ENCODE data around the gene AFF3. TPM values are rescaled to one million over a fixed set of nuclear protein-coding genes. Genes with fewer than 3 reads are reported as not detected.

The AFF3 gene
- total and polyA plus RNA-seq, 10 of the 15 experiments (the other 5 are each of a cell fraction or from before 2014, with no cell fraction given) = 0.26 to 5.5 (median 3.0) TPM

GRCh38 chr2:99880964-99881294 is 261.5 kb downstream of the AFF3 start:
- H3K27ac ChIP-seq (ENCODE audit: control insufficient read depth, insufficient read depth) = no peak overlapping the region
- H3K9me3 ChIP-seq (replicated peaks; ENCODE audit: control insufficient read depth, insufficient read depth, low read length) = no peaks in the 10 kb centered on the region
- DNase-seq (ENCODE audit: low read depth, low spot score) (no peak), ATAC-seq (no peak), FAIRE-seq (no peak)
- ChIA-PET POLR2A (no interaction called here), SMC1A (ENCODE audit: uncharacterized antibody, unreplicated experiment) (interaction anchor here (1.0 kb wide), 1 partner anchor 8 kb away, joined by 3 read pairs; no protein-coding TSS in a partner anchor), CTCF (interaction anchor here (0.6 kb wide), 1 partner anchor 1352 kb away, joined by 3 read pairs; no protein-coding TSS in a partner anchor), RAD21 (ENCODE audit: unreplicated experiment) (no interaction called here)
- in situ Hi-C loops (cut with MboI) = no loop called here
- H3K4me3 ChIP-seq = no peak overlapping the region
- H3K36me3 ChIP-seq (ENCODE audit: control insufficient read depth in 2 of 2, insufficient read depth in 2 of 2, low read length in 1 of 2) = no peaks in the 10 kb centered on the region
- 24% methylated on average over 3 of the region's 3 CpGs for WGBS (ENCODE audit: insufficient coverage, insufficient replicate concordance, low lambda C conversion rate, missing lambda C conversion rate)
- H3K4me1 ChIP-seq (ENCODE audit: control insufficient read depth, insufficient read depth, low read length) = no peaks in the 10 kb centered on the region
- no peaks in the 10 kb centered on the region for H4K20me1 ChIP-seq (ENCODE audit: control insufficient read depth, insufficient read depth)
- H2AFZ ChIP-seq (ENCODE audit: control insufficient read depth, low read depth, low read length) = no peak overlapping the region
- BruUV-seq (replicated peaks) = no TSS peak
- intact Hi-C loops (cut with micrococcal nuclease; ENCODE audit: unreplicated experiment) = no loop called here
- TF ChIP-seq FOXK2 (IDR thresholded peaks at IDR 0.05) (no peak), CBX3 (IDR thresholded peaks at IDR 0.05; ENCODE audit: borderline replicate concordance, low read depth) (no peak), ZNF384 (IDR thresholded peaks at IDR 0.05; ENCODE audit: borderline replicate concordance, low read depth, low read length) (no peak), RAD51 (IDR thresholded peaks at IDR 0.05) (no peak), NR2F1 (conservative IDR thresholded peaks at IDR 0.05) (no peak), CHD4 (IDR thresholded peaks at IDR 0.05) (no peak), SMAD1 (IDR thresholded peaks at IDR 0.05; ENCODE audit: low read depth, partially characterized antibody) (no peak), BRCA1 (IDR thresholded peaks at IDR 0.05; ENCODE audit: low read depth, low read length) (no peak), ZBTB33 (IDR thresholded peaks at IDR 0.05) (no peak), SP1 (IDR thresholded peaks at IDR 0.05; ENCODE audit: low read depth, low read length) (no peak), SRF (IDR thresholded peaks at IDR 0.05; ENCODE audit: low read depth in 2 of 2, low read length in 2 of 2) (no peak)
- TF ChIP-seq, protein P1, sequence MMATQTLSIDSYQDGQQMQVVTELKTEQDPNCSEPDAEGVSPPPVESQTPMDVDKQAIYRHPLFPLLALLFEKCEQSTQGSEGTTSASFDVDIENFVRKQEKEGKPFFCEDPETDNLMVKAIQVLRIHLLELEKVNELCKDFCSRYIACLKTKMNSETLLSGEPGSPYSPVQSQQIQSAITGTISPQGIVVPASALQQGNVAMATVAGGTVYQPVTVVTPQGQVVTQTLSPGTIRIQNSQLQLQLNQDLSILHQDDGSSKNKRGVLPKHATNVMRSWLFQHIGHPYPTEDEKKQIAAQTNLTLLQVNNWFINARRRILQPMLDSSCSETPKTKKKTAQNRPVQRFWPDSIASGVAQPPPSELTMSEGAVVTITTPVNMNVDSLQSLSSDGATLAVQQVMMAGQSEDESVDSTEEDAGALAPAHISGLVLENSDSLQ (IDR thresholded peaks at IDR 0.05) = no peak
- TF ChIP-seq, protein P2, sequence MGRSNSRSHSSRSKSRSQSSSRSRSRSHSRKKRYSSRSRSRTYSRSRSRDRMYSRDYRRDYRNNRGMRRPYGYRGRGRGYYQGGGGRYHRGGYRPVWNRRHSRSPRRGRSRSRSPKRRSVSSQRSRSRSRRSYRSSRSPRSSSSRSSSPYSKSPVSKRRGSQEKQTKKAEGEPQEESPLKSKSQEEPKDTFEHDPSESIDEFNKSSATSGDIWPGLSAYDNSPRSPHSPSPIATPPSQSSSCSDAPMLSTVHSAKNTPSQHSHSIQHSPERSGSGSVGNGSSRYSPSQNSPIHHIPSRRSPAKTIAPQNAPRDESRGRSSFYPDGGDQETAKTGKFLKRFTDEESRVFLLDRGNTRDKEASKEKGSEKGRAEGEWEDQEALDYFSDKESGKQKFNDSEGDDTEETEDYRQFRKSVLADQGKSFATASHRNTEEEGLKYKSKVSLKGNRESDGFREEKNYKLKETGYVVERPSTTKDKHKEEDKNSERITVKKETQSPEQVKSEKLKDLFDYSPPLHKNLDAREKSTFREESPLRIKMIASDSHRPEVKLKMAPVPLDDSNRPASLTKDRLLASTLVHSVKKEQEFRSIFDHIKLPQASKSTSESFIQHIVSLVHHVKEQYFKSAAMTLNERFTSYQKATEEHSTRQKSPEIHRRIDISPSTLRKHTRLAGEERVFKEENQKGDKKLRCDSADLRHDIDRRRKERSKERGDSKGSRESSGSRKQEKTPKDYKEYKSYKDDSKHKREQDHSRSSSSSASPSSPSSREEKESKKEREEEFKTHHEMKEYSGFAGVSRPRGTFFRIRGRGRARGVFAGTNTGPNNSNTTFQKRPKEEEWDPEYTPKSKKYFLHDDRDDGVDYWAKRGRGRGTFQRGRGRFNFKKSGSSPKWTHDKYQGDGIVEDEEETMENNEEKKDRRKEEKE (IDR thresholded peaks at IDR 0.05) = no peak
- H3K79me2 ChIP-seq (ENCODE audit: control insufficient read depth, insufficient read depth, low read length) = no peaks in the 10 kb centered on the region
- H3K27me3 ChIP-seq (replicated peaks in 1 of 2; ENCODE audit: control insufficient read depth in 2 of 2, insufficient read depth in 2 of 2, low read length in 1 of 2) = no peaks in the 10 kb centered on the region; a peak in 1 of 4 replicates
- H3K4me2 ChIP-seq (ENCODE audit: control insufficient read depth, insufficient read depth) = no peak overlapping the region
- no peak overlapping the region for H3K9ac ChIP-seq (ENCODE audit: control insufficient read depth, insufficient read depth, low read length)

Measured in GM12878 (cell line).